ENCODE results near the gene KCND3.
"Not testable (repeated sequence)": the region's sequence is repeated elsewhere in the genome, so short reads cannot be mapped to it uniquely, and the experiment has no call there.

- TF ChIP-seq CTCF (IDR thresholded peaks at IDR 0.05); ZFX (IDR thresholded peaks at IDR 0.05; ENCODE audit: borderline replicate concordance): not testable (repeated sequence)
Observed at GRCh38 chr1:111742292-111742691, 247.2 kb downstream of the KCND3 start.

All from 22Rv1 (cell line).